Epithelial cell of esophagus (primary cell): ENCODE measurements around the gene BORCS5.

Source experiments
- DNase-seq: peaks from one replicate; pipeline ENCODE4 v3.0.0; 2010; ENCODE audit warnings: low read depth
- H3K4me3 ChIP-seq: 2 replicates; pipeline ENCODE4 v1.5.1; 2011; ENCODE audit warnings: mild to moderate bottlenecking, low read length, control low read depth
- CTCF ChIP-seq: IDR thresholded peaks from 2 replicates; pipeline ENCODE4 v1.5.1; 2011; ENCODE audit warnings: low read depth, mild to moderate bottlenecking, low read length, control low read depth, inconsistent platforms; ENCODE audit not compliant: insufficient read depth; ENCODE audit errors: missing control alignments

The BORCS5 gene

GRCh38 chr12:12443431-12443878, 86.6 kb downstream of the BORCS5 start:
- DNase-seq: no peak
- no peak for TF ChIP-seq CTCF

GRCh38 chr12:12445165-12445881, 88.4 kb downstream of the BORCS5 start:
- no peak overlapping the region for H3K4me3 ChIP-seq
- TF ChIP-seq CTCF: no peak
- no peak for DNase-seq

More at GRCh38 chr12:12443431-12443878, 86.6 kb downstream of the BORCS5 start:
- no peak overlapping the region for H3K4me3 ChIP-seq

GRCh38 chr12:12445882-12446181, 89.0 kb downstream of the BORCS5 start:
- peak; percentile 99 for DNase-seq
- TF ChIP-seq CTCF: no peak
- no peak overlapping the region for H3K4me3 ChIP-seq

- no peak for DNase-seq
- no peak overlapping the region for H3K4me3 ChIP-seq
- TF ChIP-seq CTCF: no peak
Observed at GRCh38 chr12:12446786-12447185, 89.9 kb downstream of the BORCS5 start.

GRCh38 chr12:12447236-12447635, 90.4 kb downstream of the BORCS5 start:
- no peak for DNase-seq
- no peak for TF ChIP-seq CTCF

GRCh38 chr12:12447837-12448236, 91.0 kb downstream of the BORCS5 start:
- no peak for TF ChIP-seq CTCF
- H3K4me3 ChIP-seq: no peak overlapping the region

More at GRCh38 chr12:12447236-12447635, 90.4 kb downstream of the BORCS5 start:
- H3K4me3 ChIP-seq: no peak overlapping the region

GRCh38 chr12:12449533-12450025, 92.7 kb downstream of the BORCS5 start:
- DNase-seq: peak; percentile 98
- TF ChIP-seq CTCF: no peak
- H3K4me3 ChIP-seq: no peak overlapping the region

More at GRCh38 chr12:12447837-12448236, 91.0 kb downstream of the BORCS5 start:
- no peak for DNase-seq
